CD14-positive monocyte (primary cell): ENCODE measurements around the gene NATD1. TPM values are rescaled to one million over a fixed set of nuclear protein-coding genes. Genes with fewer than 3 reads are reported as not detected.
A peak's percentile ranks its signal among the peaks of the same experiment; 100 is the strongest.

Experiments
- DNase-seq, 3 donors: peaks; one replicate each; pipeline ENCODE4 v3.0.0-alpha.2; 2011 to 2022
- H2AFZ ChIP-seq: 2 replicates; pipeline ENCODE4 v1.6.0; 2012; ENCODE audit warnings: mild to moderate bottlenecking, low read depth, low read length, inconsistent platforms; ENCODE audit not compliant: insufficient read depth, poor library complexity, severe bottlenecking
- H3K27ac ChIP-seq, 2 donors: 1 replicate in 1 of 2; 2 replicates in 1 of 2; pipeline ENCODE4 v1.5.1; 2012 to 2013; ENCODE audit warnings: low read length in 2 of 2, control low read depth in 1 of 2, inconsistent platforms in 1 of 2, low read depth in 1 of 2, mild to moderate bottlenecking in 1 of 2
- H3K27me3 ChIP-seq, 2 donors: one replicate each; pipeline versions ENCODE4 v1.6.0 to v1.6.1; 2011 to 2013; ENCODE audit warnings: low read length in 2 of 2; ENCODE audit not compliant: control insufficient read depth in 2 of 2, insufficient read depth in 2 of 2
- H3K36me3 ChIP-seq, 2 donors: replicated peaks in 1 of 2; 1 replicate in 1 of 2; 2 replicates in 1 of 2; pipeline versions ENCODE4 v1.5.1 to v1.6.1; 2012 to 2013; ENCODE audit warnings: low read length in 2 of 2, control low read depth in 1 of 2, inconsistent platforms in 1 of 2, mild to moderate bottlenecking in 1 of 2; ENCODE audit not compliant: insufficient read depth in 2 of 2, control insufficient read depth in 1 of 2
- H3K4me1 ChIP-seq, 2 donors: 1 replicate in 1 of 2; 2 replicates in 1 of 2; pipeline versions ENCODE4 v1.5.1 to v1.6.1; 2012 to 2013; ENCODE audit warnings: low read length in 2 of 2, control low read depth in 1 of 2, inconsistent platforms in 1 of 2, mild to moderate bottlenecking in 1 of 2, moderate library complexity in 1 of 2; ENCODE audit not compliant: insufficient read depth in 2 of 2, control insufficient read depth in 1 of 2
- H3K4me2 ChIP-seq: replicated peaks from 2 replicates; pipeline ENCODE3; 2012; ENCODE audit warnings: low read length, moderate library complexity, mild to moderate bottlenecking; ENCODE audit not compliant: poor library complexity, severe bottlenecking; ENCODE audit errors: extremely low read depth
- H3K4me3 ChIP-seq, 3 experiments: fragments of 200-600 bp in 1 of 3; sonication (generic) in 1 of 3; replicated peaks in 1 of 3; 1 replicate in 2 of 3; 2 replicates in 1 of 3; pipeline ENCODE4 v1.5.1; 2011 to 2013; ENCODE audit warnings: low read length in 3 of 3, mild to moderate bottlenecking in 3 of 3, control low read depth in 2 of 3, low read depth in 2 of 3, inconsistent platforms in 1 of 3, moderate library complexity in 1 of 3
- H3K79me2 ChIP-seq: 2 replicates; pipeline ENCODE4 v1.6.0; 2012; ENCODE audit warnings: mild to moderate bottlenecking, control low read depth, inconsistent platforms, low read length, moderate library complexity; ENCODE audit not compliant: insufficient read depth
- H3K9ac ChIP-seq: 2 replicates; pipeline ENCODE4 v1.6.0; 2017; ENCODE audit warnings: low read length, mild to moderate bottlenecking; ENCODE audit not compliant: insufficient read depth, poor library complexity, severe bottlenecking
- H3K9me3 ChIP-seq, 2 donors: replicated peaks in 1 of 2; 1 replicate in 1 of 2; 2 replicates in 1 of 2; pipeline versions ENCODE4 v1.5.1 to v1.6.1; 2012 to 2013; ENCODE audit warnings: low read length in 2 of 2, control low read depth in 1 of 2; ENCODE audit not compliant: control insufficient read depth in 1 of 2, insufficient read depth in 1 of 2
- H4K20me1 ChIP-seq: 2 replicates; pipeline ENCODE4 v1.6.0; 2012; ENCODE audit warnings: mild to moderate bottlenecking, low read length, control low read depth, moderate library complexity; ENCODE audit not compliant: insufficient read depth
- H3K27ac Mint-ChIP-seq, 7 donors: one replicate each; pipeline ENCODE4 v1.8.0; 2020; ENCODE audit warnings: mild to moderate bottlenecking in 7 of 7, mixed read lengths in 7 of 7, moderate library complexity in 6 of 7, inconsistent platforms in 2 of 7
- H3K27me3 Mint-ChIP-seq, 3 donors: one replicate each; pipeline ENCODE4 v1.8.0; 2021 to 2022; ENCODE audit warnings: low read depth in 3 of 3, mild to moderate bottlenecking in 3 of 3, mixed read lengths in 3 of 3, moderate library complexity in 3 of 3, inconsistent platforms in 1 of 3
- H3K36me3 Mint-ChIP-seq, 2 donors: one replicate each; pipeline ENCODE4 v1.8.0; 2020; ENCODE audit warnings: mixed read lengths in 2 of 2, inconsistent platforms in 1 of 2, mild to moderate bottlenecking in 1 of 2
- H3K4me1 Mint-ChIP-seq: one replicate; pipeline ENCODE4 v1.8.0; 2020; ENCODE audit warnings: mild to moderate bottlenecking, mixed read lengths
- H3K4me3 Mint-ChIP-seq, 2 donors: one replicate each; pipeline ENCODE4 v1.8.0; 2020; ENCODE audit warnings: mild to moderate bottlenecking in 2 of 2, mixed read lengths in 2 of 2, moderate library complexity in 1 of 2
- H3K9me3 Mint-ChIP-seq, 7 donors: one replicate each; pipeline ENCODE4 v1.8.0; 2020 to 2022; ENCODE audit warnings: mixed read lengths in 7 of 7, mild to moderate bottlenecking in 6 of 7, moderate library complexity in 6 of 7, inconsistent platforms in 2 of 7
- CTCF ChIP-seq: fragments of 200-600 bp; IDR thresholded peaks from one replicate; pipeline ENCODE4 v1.8.0; 2022; ENCODE audit warnings: antibody characterized with exemption, mild to moderate bottlenecking
- WGBS: methylation state at CpG from one replicate; pipeline ENCODE4 v1.1.5; 2013; ENCODE audit warnings: missing lambda C conversion rate; ENCODE audit not compliant: insufficient coverage; 5-methylcytosine and 5-hydroxymethylcytosine counted together
- intact Hi-C, 2 donors: fragments of 100-400 bp; cut with micrococcal nuclease; formaldehyde crosslinking; loops; one replicate each; pipeline versions ENCODE4 v1.15.0 to v1.15.1; 2023
- polyA plus RNA-seq, 3 donors: library from polyadenylated mRNA; depleted of rRNA in 1 of 3; unstranded in 2 of 3; stranded (reverse) in 1 of 3; fragments of 300-500 nt in 2 of 3; fragments of >200 nt in 1 of 3; fragmentation: Illumina TruSeq in 2 of 3; gene quantifications; 1 replicate in 2 of 3; 2 replicates in 1 of 3; pipeline ENCODE4 v1.2.3, GENCODE V29; 2012 to 2021

The NATD1 gene
- polyA plus RNA-seq, 3 donors = 3.0 to 13.6 (median 3.8) TPM

GRCh38 chr17:21247552-21248258 is 5.5 kb downstream of the NATD1 start:
- Histone ChIP-seq H3K4me3 (no peak overlapping the region), H2AFZ (no peak overlapping the region), H3K4me1 (peaks cover 16 to 29% of the 10 kb centered on the region in 2 donors), H3K27ac (no peak overlapping the region), H3K36me3 (peaks cover 9 to 14% of the 10 kb centered on the region in 2 donors), H3K4me2 (no peak overlapping the region), H3K9me3 (no peaks in the 10 kb centered on the region), H3K9ac (no peak overlapping the region), H4K20me1 (peaks cover 92% of the 10 kb centered on the region), H3K27me3 (no peaks in the 10 kb centered on the region), H3K79me2 (peaks cover 3% of the 10 kb centered on the region)
- intact Hi-C loops = no loop called here
- Mint-ChIP-seq H3K4me1 (peaks cover 32% of the 10 kb centered on the region), H3K36me3 (peaks cover 6 to 26% of the 10 kb centered on the region in 2 donors), H3K9me3 (peaks cover 0 to 2% (median 0%) of the 10 kb centered on the region in 7 donors), H3K27me3 (peaks cover 0 to 9% (median 3%) of the 10 kb centered on the region in 3 donors), H3K4me3 (no peak overlapping the region), H3K27ac (peak overlapping the region in 2 of 7 donors; percentile 5 to 22)
- 93% methylated on average over 12 of the region's 12 CpGs for WGBS
- no peak for DNase-seq
- no peak for TF ChIP-seq CTCF

GRCh38 chr17:21246698-21247097 is 6.5 kb downstream of the NATD1 start:
- Histone ChIP-seq H3K4me2 (no peak overlapping the region), H3K9me3 (no peaks in the 10 kb centered on the region), H3K36me3 (peaks cover 15 to 23% of the 10 kb centered on the region in 2 donors), H3K9ac (no peak overlapping the region), H3K4me1 (peaks cover 7 to 19% of the 10 kb centered on the region in 2 donors), H3K4me3 (no peak overlapping the region), H3K27ac (no peak overlapping the region), H2AFZ (no peak overlapping the region), H3K27me3 (no peaks in the 10 kb centered on the region), H3K79me2 (peaks cover 3% of the 10 kb centered on the region), H4K20me1 (peaks cover 97% of the 10 kb centered on the region)
- peaks cover 22% of the 10 kb centered on the region for H3K4me1 Mint-ChIP-seq
- H3K36me3 Mint-ChIP-seq = peaks cover 10 to 33% of the 10 kb centered on the region in 2 donors
- no peak for DNase-seq
- H3K27ac Mint-ChIP-seq = no peak overlapping the region
- no peak overlapping the region for H3K4me3 Mint-ChIP-seq
- no peak for TF ChIP-seq CTCF
- H3K27me3 Mint-ChIP-seq = peaks cover 0 to 3% (median 0%) of the 10 kb centered on the region in 3 donors
- peaks cover 0 to 1% (median 0%) of the 10 kb centered on the region in 7 donors for H3K9me3 Mint-ChIP-seq
- whole genome bisulfite sequencing = 91% methylated on average over 4 of the region's 4 CpGs
- intact Hi-C loops = no loop called here
